BE2C (cell line): ENCODE data around the gene SLC38A9.

Experiments
- DNase-seq: peaks from one replicate; pipeline ENCODE4 v3.0.0-alpha.2; 2020
- H3K27me3 ChIP-seq: fragments of 250-450 bp; sonication (Bioruptor Pico); 2 replicates; pipeline ENCODE4 v1.5.1; 2020; ENCODE audit warnings: mild to moderate bottlenecking
- H3K36me3 ChIP-seq: fragments of 250-450 bp; sonication (Bioruptor Pico); 2 replicates; pipeline ENCODE4 v1.5.1; 2020; ENCODE audit warnings: mild to moderate bottlenecking
- H3K4me1 ChIP-seq: fragments of 250-450 bp; sonication (Bioruptor Pico); 2 replicates; pipeline ENCODE4 v1.5.1; 2020
- H3K4me3 ChIP-seq: 2 replicates; pipeline ENCODE4 v1.5.1; 2011; ENCODE audit warnings: low read depth, low read length
- H3K9me3 ChIP-seq: fragments of 250-450 bp; sonication (Bioruptor Pico); 2 replicates; pipeline ENCODE4 v1.5.1; 2020
- TF ChIP-seq, protein P1 (sequence below): IDR thresholded peaks from 2 replicates; pipeline ENCODE4 v1.5.1; 2012; ENCODE audit warnings: mild to moderate bottlenecking, low read depth, low read length

The SLC38A9 gene

DNA sequence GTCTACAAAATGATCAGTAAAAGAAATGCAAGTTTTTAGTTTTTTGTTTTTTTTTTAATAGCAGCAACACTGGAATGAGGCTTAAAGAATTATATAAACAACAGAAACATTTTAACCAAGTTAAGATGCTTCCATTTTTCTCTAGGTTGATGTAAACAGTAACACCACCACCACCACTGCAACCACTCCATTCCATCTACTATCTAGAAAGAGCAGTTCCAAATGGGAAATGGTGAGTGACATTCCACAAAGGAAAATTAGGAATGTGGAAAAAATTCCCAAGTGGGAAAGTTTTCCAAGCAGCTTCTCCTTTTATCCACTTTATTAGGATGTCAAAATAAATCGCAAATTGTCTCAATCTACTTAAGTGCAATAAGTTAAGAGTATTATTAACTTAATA is 32.6 kb downstream of the SLC38A9 start:
- Histone ChIP-seq H3K36me3 (no peaks in the 10 kb centered on the region), H3K9me3 (no peaks in the 10 kb centered on the region), H3K27me3 (no peaks in the 10 kb centered on the region), H3K4me3 (no peak overlapping the region), H3K4me1 (no peaks in the 10 kb centered on the region)
- TF ChIP-seq, protein P1, sequence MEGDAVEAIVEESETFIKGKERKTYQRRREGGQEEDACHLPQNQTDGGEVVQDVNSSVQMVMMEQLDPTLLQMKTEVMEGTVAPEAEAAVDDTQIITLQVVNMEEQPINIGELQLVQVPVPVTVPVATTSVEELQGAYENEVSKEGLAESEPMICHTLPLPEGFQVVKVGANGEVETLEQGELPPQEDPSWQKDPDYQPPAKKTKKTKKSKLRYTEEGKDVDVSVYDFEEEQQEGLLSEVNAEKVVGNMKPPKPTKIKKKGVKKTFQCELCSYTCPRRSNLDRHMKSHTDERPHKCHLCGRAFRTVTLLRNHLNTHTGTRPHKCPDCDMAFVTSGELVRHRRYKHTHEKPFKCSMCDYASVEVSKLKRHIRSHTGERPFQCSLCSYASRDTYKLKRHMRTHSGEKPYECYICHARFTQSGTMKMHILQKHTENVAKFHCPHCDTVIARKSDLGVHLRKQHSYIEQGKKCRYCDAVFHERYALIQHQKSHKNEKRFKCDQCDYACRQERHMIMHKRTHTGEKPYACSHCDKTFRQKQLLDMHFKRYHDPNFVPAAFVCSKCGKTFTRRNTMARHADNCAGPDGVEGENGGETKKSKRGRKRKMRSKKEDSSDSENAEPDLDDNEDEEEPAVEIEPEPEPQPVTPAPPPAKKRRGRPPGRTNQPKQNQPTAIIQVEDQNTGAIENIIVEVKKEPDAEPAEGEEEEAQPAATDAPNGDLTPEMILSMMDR, result no peak
- DNase-seq, result no peak

DNA sequence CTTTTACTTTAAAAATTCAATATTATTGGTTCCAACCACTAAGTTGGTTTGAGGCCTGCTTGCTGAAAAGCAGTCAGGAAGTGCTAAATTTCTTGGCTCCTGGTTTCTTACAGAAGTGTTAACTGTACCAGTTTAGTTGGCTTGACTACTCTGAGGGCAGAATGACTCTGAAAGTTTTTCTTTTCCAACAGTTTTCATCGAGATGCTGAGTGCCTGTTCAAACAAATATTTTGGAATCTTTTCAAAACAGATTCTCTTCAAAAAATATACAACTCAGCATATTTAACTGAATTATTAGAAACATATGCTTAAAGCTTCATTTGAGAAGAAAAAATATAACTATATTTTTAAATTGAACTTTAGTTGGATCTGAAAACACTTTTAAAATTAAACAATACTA is 37.0 kb downstream of the SLC38A9 start:
- H3K4me1 ChIP-seq, result no peaks in the 10 kb centered on the region
- H3K9me3 ChIP-seq, result no peaks in the 10 kb centered on the region
- H3K36me3 ChIP-seq, result no peaks in the 10 kb centered on the region
- H3K4me3 ChIP-seq, result no peak overlapping the region
- no peak for DNase-seq
- no peaks in the 10 kb centered on the region for H3K27me3 ChIP-seq
- TF ChIP-seq, protein P1, result no peak

DNA sequence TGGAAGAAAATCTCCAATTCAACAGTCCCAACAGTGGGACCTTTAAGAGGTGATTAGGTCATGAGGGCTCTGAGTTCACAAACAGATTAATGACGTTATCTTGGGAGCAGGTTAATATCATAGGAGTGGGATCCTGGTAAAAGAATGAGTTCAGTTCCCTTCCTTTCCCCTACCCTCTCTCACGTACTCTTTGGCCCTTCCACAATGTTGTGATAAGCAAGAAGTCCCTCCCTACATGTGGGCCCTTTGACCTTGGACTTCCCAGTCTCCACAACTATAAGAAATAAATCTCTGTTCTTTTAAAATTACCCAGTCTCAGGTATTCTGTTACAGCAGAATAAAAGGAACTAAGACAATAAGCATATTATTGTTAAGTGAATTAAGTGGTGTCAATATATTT is 37.8 kb downstream of the SLC38A9 start:
- H3K36me3 ChIP-seq, result no peaks in the 10 kb centered on the region
- no peak for DNase-seq
- no peaks in the 10 kb centered on the region for H3K4me1 ChIP-seq
- H3K27me3 ChIP-seq, result no peaks in the 10 kb centered on the region
- H3K9me3 ChIP-seq, result no peaks in the 10 kb centered on the region
- TF ChIP-seq, protein P1, result no peak
- no peak overlapping the region for H3K4me3 ChIP-seq

DNA sequence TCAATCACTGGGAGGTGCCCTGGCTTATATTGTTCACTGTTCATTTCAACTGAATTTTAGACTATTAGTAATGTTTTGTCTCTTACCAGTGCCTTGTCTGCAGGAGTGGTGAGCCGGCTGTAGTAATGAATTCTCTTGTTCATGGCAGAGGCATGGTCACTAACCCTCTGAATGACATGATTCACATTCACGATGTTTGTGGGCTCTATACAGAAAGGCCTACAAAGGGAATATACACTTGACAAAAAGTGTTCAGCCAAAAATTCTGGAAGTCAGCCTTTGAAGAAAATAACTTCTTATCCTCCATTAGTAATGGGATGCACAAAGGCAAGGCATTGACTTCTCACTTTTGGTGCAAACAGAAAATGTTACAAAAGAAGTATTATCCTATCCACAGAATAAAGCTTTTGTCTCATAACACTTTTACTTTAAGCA is 39.6 kb downstream of the SLC38A9 start:
- no peaks in the 10 kb centered on the region for H3K36me3 ChIP-seq
- H3K9me3 ChIP-seq, result no peaks in the 10 kb centered on the region
- no peaks in the 10 kb centered on the region for H3K27me3 ChIP-seq
- no peak for DNase-seq
- H3K4me1 ChIP-seq, result no peaks in the 10 kb centered on the region
- H3K4me3 ChIP-seq, result no peak overlapping the region
- TF ChIP-seq, protein P1, result no peak

DNA sequence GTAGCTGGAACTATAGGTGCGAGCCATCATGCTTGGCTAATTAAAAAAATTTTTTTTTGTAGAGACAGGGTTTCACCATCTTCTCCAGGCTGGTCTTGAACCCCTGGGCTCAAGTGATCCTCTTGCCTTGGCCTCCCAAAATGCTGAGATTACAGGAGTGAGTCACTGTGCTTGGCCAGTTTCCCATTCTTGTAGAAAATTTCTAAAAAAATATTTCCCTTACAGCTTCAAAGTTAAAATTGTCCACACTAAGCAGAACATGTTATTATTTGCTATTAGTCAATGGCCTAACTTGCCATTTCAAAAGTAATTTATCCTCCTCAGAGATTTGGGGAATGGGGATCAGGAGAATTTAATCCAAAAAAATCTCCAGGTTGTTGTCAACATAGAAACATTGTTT is 40.1 kb downstream of the SLC38A9 start:
- no peaks in the 10 kb centered on the region for H3K36me3 ChIP-seq
- no peak overlapping the region for H3K4me3 ChIP-seq
- no peaks in the 10 kb centered on the region for H3K9me3 ChIP-seq
- H3K4me1 ChIP-seq, result no peaks in the 10 kb centered on the region
- TF ChIP-seq, protein P1, result no peak
- no peaks in the 10 kb centered on the region for H3K27me3 ChIP-seq
- DNase-seq, result no peak

DNA sequence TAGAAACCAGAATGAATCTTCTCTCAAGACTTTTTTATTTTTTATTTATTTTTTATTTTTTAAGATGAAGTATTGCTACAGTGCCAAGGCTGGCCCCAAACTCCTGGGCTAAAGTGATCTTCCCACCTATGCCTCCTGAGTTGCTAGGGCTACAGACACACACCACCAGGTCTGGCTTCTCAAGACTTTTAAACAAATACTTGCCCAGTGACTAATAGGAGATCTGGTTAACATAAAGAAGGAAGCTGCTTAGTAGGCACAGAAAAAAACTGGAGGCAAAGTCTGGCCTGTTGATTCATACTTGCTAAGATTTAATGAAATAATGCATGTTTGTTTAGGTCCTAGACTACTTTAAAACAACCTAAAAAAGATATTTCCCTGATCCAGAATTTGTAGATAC is 43.8 kb downstream of the SLC38A9 start:
- TF ChIP-seq, protein P1, result no peak
- no peak overlapping the region for H3K4me3 ChIP-seq

More for the DNA sequence above, 43.8 kb downstream of the SLC38A9 start:
- Histone ChIP-seq H3K9me3 (no peaks in the 10 kb centered on the region), H3K27me3 (no peaks in the 10 kb centered on the region), H3K36me3 (no peaks in the 10 kb centered on the region), H3K4me1 (no peaks in the 10 kb centered on the region)
- no peak for DNase-seq
